ENCODE results near the gene LZTR1.

LZTR1 gene

DNA sequence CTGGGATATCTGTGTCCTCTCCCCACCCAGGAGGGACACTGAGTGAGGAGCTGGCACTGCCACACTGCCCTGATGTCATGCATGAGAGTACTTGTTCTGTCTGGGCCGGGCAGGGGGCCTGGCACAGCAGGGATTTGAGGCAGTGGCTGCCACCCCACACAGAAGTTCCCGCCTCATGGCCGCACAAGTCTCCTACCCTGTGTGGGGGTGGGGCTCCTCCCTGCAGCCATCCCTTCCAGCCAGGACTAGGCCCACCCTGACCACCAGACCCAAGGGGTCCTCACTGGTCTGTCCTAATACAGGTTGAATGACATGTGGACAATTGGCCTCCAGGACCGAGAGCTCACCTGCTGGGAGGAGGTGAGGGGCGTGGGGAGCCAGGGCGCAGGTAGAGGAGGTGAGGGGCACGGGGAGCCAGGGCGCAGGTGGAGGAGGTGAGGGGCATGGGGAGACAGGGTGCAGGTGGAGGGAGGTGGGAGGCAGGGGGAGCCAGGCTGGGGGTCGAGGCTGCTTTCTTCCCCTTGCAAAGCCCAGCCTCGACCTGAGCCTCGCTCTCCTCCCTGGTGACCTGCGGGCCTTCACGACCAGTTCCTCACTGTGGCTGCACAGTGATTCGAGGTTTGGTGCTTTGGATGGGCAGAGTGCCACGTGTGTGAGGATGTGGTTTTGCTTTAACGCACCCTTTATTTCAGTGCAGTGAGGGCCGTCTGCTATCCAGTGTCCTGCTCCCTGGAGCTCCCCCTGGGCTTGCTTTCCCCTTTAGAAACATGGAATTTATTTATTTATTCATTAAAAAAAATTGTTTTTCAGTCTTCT, 7.4 kb downstream of the LZTR1 start:
- Histone ChIP-seq H3K36me3 (replicated peaks; ENCODE audit: low read depth, low read length) (peaks cover 33% of the 10 kb centered on the region), H3K9me3 (ENCODE audit: insufficient read depth, low read length) (no peaks in the 10 kb centered on the region), H3K4me3 (ENCODE audit: low read length) (no peak overlapping the region), H3K4me1 (ENCODE audit: low read length) (no peaks in the 10 kb centered on the region), H3K79me2 (ENCODE audit: low read length) (no peaks in the 10 kb centered on the region), H3K9ac (ENCODE audit: low read length) (no peak overlapping the region), H3K27ac (ENCODE audit: low read length) (no peak overlapping the region), H4K20me1 (ENCODE audit: insufficient read depth, low read length) (no peaks in the 10 kb centered on the region), H3K4me2 (ENCODE audit: low read length) (no peak overlapping the region), H2AFZ (ENCODE audit: low read depth, low read length) (no peak overlapping the region), H3K27me3 (ENCODE audit: low read depth, low read length) (no peaks in the 10 kb centered on the region)
- TF ChIP-seq EZH2phosphoT487 (IDR thresholded peaks at IDR 0.05; ENCODE audit: low read depth) (no peak), CTCF (IDR thresholded peaks at IDR 0.05; ENCODE audit: low read depth, low read length) (no peak)

GRCh38 chr22:20990184-20991180, 8.4 kb downstream of the LZTR1 start:
- TF ChIP-seq CTCF (IDR thresholded peaks at IDR 0.05; ENCODE audit: low read depth, low read length) (no peak), EZH2phosphoT487 (IDR thresholded peaks at IDR 0.05; ENCODE audit: low read depth) (no peak)

GRCh38 chr22:20991252-20992055, 9.4 kb downstream of the LZTR1 start:
- no peaks in the 10 kb centered on the region for H3K4me1 ChIP-seq (ENCODE audit: low read length)
- no peak overlapping the region for H3K4me3 ChIP-seq (ENCODE audit: low read length)
- no peak overlapping the region for H3K27ac ChIP-seq (ENCODE audit: low read length)
- no peak overlapping the region for H3K4me2 ChIP-seq (ENCODE audit: low read length)
- no peaks in the 10 kb centered on the region for H3K79me2 ChIP-seq (ENCODE audit: low read length)
- no peak overlapping the region for H3K9ac ChIP-seq (ENCODE audit: low read length)
- TF ChIP-seq CTCF (IDR thresholded peaks at IDR 0.05; ENCODE audit: low read depth, low read length) = no peak
- no peaks in the 10 kb centered on the region for H3K9me3 ChIP-seq (ENCODE audit: insufficient read depth, low read length)
- no peak overlapping the region for H2AFZ ChIP-seq (ENCODE audit: low read depth, low read length)
- no peaks in the 10 kb centered on the region for H4K20me1 ChIP-seq (ENCODE audit: insufficient read depth, low read length)
- peaks cover 23% of the 10 kb centered on the region for H3K36me3 ChIP-seq (replicated peaks; ENCODE audit: low read depth, low read length)
- no peaks in the 10 kb centered on the region for H3K27me3 ChIP-seq (ENCODE audit: low read depth, low read length)

More at GRCh38 chr22:20990184-20991180, 8.4 kb downstream of the LZTR1 start:
- H3K79me2 ChIP-seq (ENCODE audit: low read length) = no peaks in the 10 kb centered on the region
- H2AFZ ChIP-seq (ENCODE audit: low read depth, low read length) = no peak overlapping the region
- no peaks in the 10 kb centered on the region for H3K9me3 ChIP-seq (ENCODE audit: insufficient read depth, low read length)
- peaks cover 28% of the 10 kb centered on the region for H3K36me3 ChIP-seq (replicated peaks; ENCODE audit: low read depth, low read length)
- H3K4me1 ChIP-seq (ENCODE audit: low read length) = no peaks in the 10 kb centered on the region
- H3K4me3 ChIP-seq (ENCODE audit: low read length) = no peak overlapping the region
- H3K4me2 ChIP-seq (ENCODE audit: low read length) = no peak overlapping the region
- no peaks in the 10 kb centered on the region for H4K20me1 ChIP-seq (ENCODE audit: insufficient read depth, low read length)
- H3K27me3 ChIP-seq (ENCODE audit: low read depth, low read length) = no peaks in the 10 kb centered on the region
- no peak overlapping the region for H3K9ac ChIP-seq (ENCODE audit: low read length)
- H3K27ac ChIP-seq (ENCODE audit: low read length) = no peak overlapping the region
